Testis (tissue), 3 donors: ENCODE data around the gene WEE1. TPM values are rescaled to one million over a fixed set of nuclear protein-coding genes. Genes with fewer than 3 reads are reported as not detected.
"Not testable (repeated sequence)": the region's sequence is repeated elsewhere in the genome, so short reads cannot be mapped to it uniquely, and the experiment has no call there.

Experiments used
- DNase-seq: peaks from one replicate; pipeline ENCODE4 v3.0.0-alpha.2; 2019
- H3K27ac ChIP-seq, 2 donors: fragments of 200-600 bp; sonication (generic); one replicate each; pipeline ENCODE4 v1.5.1; 2019
- H3K27me3 ChIP-seq: fragments of 200-600 bp; sonication (generic); one replicate; pipeline ENCODE4 v1.5.1; 2019
- H3K36me3 ChIP-seq: fragments of 200-600 bp; sonication (generic); one replicate; pipeline ENCODE4 v1.5.1; 2017; ENCODE audit warnings: low read depth; ENCODE audit errors: missing control alignments
- H3K4me1 ChIP-seq: fragments of 200-600 bp; sonication (generic); one replicate; pipeline ENCODE4 v1.5.1; 2019
- H3K4me3 ChIP-seq, 2 donors: fragments of 200-600 bp; sonication (generic); one replicate each; pipeline ENCODE4 v1.5.1; 2017 to 2019
- H3K9me3 ChIP-seq: fragments of 200-600 bp; sonication (generic); one replicate; pipeline ENCODE4 v1.5.1; 2017
- CTCF ChIP-seq, 3 experiments: fragments of 450-650 bp in 2 of 3; fragments of 200-600 bp in 1 of 3; sonication (generic) in 1 of 3; IDR thresholded peaks; one replicate each; pipeline ENCODE4 v1.5.1; 2016 to 2019; ENCODE audit warnings: antibody characterized with exemption in 3 of 3, mild to moderate bottlenecking in 2 of 3, moderate library complexity in 1 of 3
- POLR2A ChIP-seq: fragments of 450-650 bp; IDR thresholded peaks from one replicate; pipeline ENCODE4 v1.6.1; 2017; ENCODE audit warnings: antibody characterized with exemption, mild to moderate bottlenecking, moderate library complexity
- WGBS, 2 donors: methylation state at CpG; one replicate each; pipeline ENCODE4 v1.1.5; 2018; 5-methylcytosine and 5-hydroxymethylcytosine counted together
- intact Hi-C: fragments of 100-400 bp; cut with DNase I; formaldehyde crosslinking; loops from one replicate; pipeline ENCODE4 v1.15.1; 2023; ENCODE audit warnings: low total_unique reads
- polyA plus RNA-seq: library from polyadenylated mRNA; stranded (reverse); fragments of 350-450 nt; fragmentation: Illumina TruSeq; extraction: RNeasy Lipid Tissue Mini Kit (QIAGEN cat#74804); gene quantifications from one replicate; pipeline ENCODE4 v1.2.3, GENCODE V29; 2014; ENCODE audit warnings: low read depth, low replicate concordance; ENCODE audit not compliant: insufficient read depth
- total RNA-seq, 2 donors: library from RNA; depleted of rRNA; stranded (reverse); fragments of >200 nt; gene quantifications; one replicate each; pipeline ENCODE4 v1.2.3, GENCODE V29; 2016

Gene WEE1
- total and polyA plus RNA-seq, 3 donors from 2014 or later: 34.3 to 100 (median 59.8) TPM

DNA sequence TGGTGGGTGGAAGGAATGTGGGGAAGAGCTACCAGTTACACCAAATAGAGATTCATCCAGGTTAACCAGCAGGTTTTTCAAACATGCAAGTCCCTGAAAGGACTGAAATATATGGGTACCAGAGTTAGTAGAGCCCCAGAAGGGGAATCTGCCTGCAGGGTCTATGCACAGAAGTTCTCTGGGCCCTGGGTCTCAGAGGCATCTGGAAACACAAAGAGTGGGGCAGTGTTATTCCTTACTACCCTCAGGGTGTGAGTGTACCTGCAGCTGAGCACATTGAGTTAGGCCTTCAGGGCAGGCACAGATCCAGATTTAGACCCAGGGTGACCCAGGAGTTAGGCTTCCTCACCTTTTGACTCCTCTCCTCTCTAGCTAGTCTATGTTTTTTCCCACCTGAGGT is 46.5 kb downstream of the WEE1 start:
- TF ChIP-seq POLR2A (no peak), CTCF (IDR thresholded peaks at IDR 0.05) (no peak)
- no peaks in the 10 kb centered on the region for H3K27me3 ChIP-seq
- intact Hi-C loops: no loop called here
- no peaks in the 10 kb centered on the region for H3K4me1 ChIP-seq
- H3K27ac ChIP-seq: no peak overlapping the region
- no peaks in the 10 kb centered on the region for H3K36me3 ChIP-seq
- no peaks in the 10 kb centered on the region for H3K9me3 ChIP-seq
- no peak for DNase-seq
- H3K4me3 ChIP-seq: no peak overlapping the region

DNA sequence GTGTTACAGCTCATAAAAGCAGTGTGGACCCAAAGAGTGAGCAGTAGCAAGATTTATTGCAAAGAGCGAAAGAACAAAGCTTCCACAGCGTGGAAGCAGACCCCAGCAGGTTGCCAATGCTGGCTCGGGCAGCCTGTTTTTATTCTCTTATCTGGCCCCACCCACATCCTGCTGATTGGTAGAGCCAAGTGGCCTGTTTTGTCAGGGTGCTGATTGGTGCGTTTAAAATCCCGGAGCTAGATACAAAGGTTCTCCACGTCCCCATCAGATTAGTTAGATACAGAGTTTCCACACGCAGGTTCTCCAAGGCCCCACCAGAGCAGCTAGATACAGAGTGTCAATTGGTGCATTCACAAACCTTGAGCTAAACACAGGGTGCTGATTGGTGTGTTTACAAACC is 48.9 kb downstream of the WEE1 start:
- 43 to 56% methylated on average over 7 of the region's 7 CpGs for WGBS, 2 donors
- H3K36me3 ChIP-seq, H3K4me3 ChIP-seq, H3K9me3 ChIP-seq, H3K27me3 ChIP-seq, intact Hi-C loops: not testable (repeated sequence)
- DNase-seq: peak; percentile 69
- Histone ChIP-seq H3K4me1 (peaks cover 16% of the 10 kb centered on the region), H3K27ac (peak overlapping the region in 1 of 2 donors; percentile 16)

DNA sequence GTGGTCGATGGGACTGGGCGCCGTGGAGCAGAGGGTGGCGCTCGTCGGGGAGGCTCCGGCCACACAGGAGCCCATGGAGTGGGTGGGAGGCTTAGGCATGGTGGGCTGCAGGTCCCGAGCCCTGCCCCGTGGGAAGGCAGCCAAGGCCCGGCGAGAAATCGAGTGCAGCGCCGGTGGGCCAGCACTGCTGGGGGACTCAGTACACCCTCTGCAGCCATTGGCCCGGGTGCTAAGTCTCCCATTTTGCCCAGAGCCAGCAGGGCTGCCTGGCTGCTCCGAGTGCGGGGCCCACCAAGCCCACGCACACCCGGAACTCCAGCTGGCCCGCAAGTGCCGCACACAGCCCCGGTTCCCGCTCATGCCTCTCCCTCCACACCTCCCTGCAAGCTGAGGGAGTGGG is 49.6 kb downstream of the WEE1 start:
- intact Hi-C loops, H3K36me3 ChIP-seq, H3K27me3 ChIP-seq, DNase-seq, H3K9me3 ChIP-seq: not testable (repeated sequence)
- WGBS, 2 donors: 86% methylated on average over 14 of the region's 23 CpGs; no CpG with 5 or more reads in 1 of the 2 donors
- H3K4me3 ChIP-seq: peak overlapping the region in 1 of 2 donors; percentile 1
- peak overlapping the region in 1 of 2 donors; percentile 24 for H3K27ac ChIP-seq
- H3K4me1 ChIP-seq: peaks cover 16% of the 10 kb centered on the region

DNA sequence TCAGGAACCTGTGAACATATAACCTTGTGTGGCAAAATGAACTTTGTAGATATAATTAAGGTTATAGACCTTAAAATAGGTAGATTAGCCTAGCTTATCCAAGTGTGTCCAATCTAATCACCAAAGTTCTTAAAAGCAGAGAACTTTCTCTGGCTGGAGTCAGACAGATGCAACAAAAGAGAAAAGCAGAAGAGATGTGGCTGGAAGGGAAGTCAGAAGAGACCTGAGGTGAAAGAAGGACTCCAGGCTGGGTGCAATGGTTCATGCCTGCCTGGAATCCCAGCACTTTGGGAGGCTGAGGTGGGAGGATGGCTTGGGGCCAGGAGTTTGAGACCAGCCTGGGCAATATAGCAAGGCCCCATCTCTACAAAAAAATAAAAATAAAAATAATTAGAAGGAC is 51.0 kb downstream of the WEE1 start:
- Histone ChIP-seq H3K36me3 (no peaks in the 10 kb centered on the region), H3K4me3 (no peak overlapping the region), H3K27me3 (no peaks in the 10 kb centered on the region), H3K4me1 (peaks cover 16% of the 10 kb centered on the region), H3K9me3 (no peaks in the 10 kb centered on the region), H3K27ac (peak overlapping the region in 1 of 2 donors; percentile 28)
- TF ChIP-seq CTCF (IDR thresholded peaks at IDR 0.05): no peak
- TF ChIP-seq POLR2A: no peak
- no peak for DNase-seq
- intact Hi-C loops: no loop called here

DNA sequence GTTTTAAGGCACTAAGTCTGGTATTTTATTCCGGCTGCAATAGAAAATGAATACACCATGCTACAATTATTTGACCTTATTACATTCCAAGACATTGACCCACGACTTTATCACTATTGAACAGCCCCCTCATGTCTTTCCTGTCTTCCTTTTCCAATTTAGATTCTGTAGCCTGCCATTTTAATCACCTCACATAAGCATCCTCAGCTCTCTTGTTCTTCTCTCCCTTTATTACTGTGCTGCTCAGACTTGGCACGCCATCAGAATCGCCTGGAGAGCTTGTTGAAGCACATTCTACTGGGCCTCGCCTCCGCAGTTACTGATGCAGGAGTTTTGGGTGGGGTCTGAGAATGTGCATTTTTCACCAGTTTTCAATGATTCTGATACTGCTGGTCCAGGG is 51.7 kb downstream of the WEE1 start:
- Histone ChIP-seq H3K4me1 (peaks cover 16% of the 10 kb centered on the region), H3K9me3 (no peaks in the 10 kb centered on the region), H3K4me3 (no peak overlapping the region), H3K27me3 (no peaks in the 10 kb centered on the region), H3K36me3 (no peaks in the 10 kb centered on the region), H3K27ac (peak overlapping the region in 1 of 2 donors; percentile 37)
- TF ChIP-seq CTCF (IDR thresholded peaks at IDR 0.05) (no peak), POLR2A (no peak)
- WGBS, 2 donors: 50 to 67% methylated on average over 6 of the region's 6 CpGs
- intact Hi-C loops: no loop called here
- peak; percentile 69 for DNase-seq

DNA sequence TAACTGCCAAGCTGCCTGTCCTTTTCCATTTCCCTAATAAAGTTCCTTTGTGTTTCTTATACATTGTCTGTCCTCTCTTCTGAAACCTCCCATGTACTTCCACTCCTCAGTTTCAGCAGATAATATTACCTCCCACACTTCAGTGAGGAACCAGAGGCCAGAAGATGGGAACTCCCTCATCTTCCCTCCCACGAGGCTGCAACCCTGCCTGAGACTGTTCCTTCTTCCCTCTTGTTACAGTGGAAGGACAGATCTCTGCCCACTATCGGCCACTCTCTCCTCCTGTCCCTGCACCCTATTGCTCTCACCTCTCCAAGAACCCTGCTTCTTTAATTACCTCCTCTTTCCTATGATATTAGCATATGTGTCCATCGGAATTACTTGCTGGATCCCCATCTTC is 52.3 kb downstream of the WEE1 start:
- Histone ChIP-seq H3K27me3 (no peaks in the 10 kb centered on the region), H3K36me3 (no peaks in the 10 kb centered on the region), H3K4me1 (peaks cover 16% of the 10 kb centered on the region), H3K27ac (peak overlapping the region; percentile 3 to 37), H3K4me3 (no peak overlapping the region), H3K9me3 (no peaks in the 10 kb centered on the region)
- 44 to 70% methylated on average over 3 of the region's 3 CpGs for WGBS, 2 donors
- intact Hi-C loops: no loop called here
- no peak for TF ChIP-seq POLR2A
- no peak for TF ChIP-seq CTCF (IDR thresholded peaks at IDR 0.05)
- DNase-seq: peak; percentile 56
